HepG2 (cell line): ENCODE measurements around the gene USP14. TPM values are rescaled to one million over a fixed set of nuclear protein-coding genes. Genes with fewer than 3 reads are reported as not detected.

Experiments
- ATAC-seq: fragments of 200-7000 bp; cut with Tn5 transposase; 3 replicates; pipeline ENCODE4 v1.9.1; 2020; ENCODE audit warnings: mild to moderate bottlenecking, moderate library complexity
- BruUV-seq: library from RNA; stranded (reverse); fragments of 400-500 nt; replicated peaks from 2 replicates; lab custom pipeline; 2021; lab: Mats Ljungman, UMichigan
- CTCF ChIA-PET: fragments of 300-600 bp; formaldehyde crosslinking; extraction: SDS; loops from one replicate; lab custom pipeline; 2021; ENCODE audit warnings: low total read pairs, inconsistent platforms, low intra/inter-chr PET ratio; lab: Yijun Ruan, JAX
- POLR2A ChIA-PET: fragments of 350-600 bp; sonication (Branson Sonifier 250); formaldehyde crosslinking; loops from one replicate; lab custom pipeline; 2020; ENCODE audit warnings: antibody characterized with exemption, inconsistent platforms; lab: Yijun Ruan, JAX
- DNase-seq: peaks from one replicate; pipeline ENCODE4 v3.0.0-alpha.2; 2015; ENCODE audit warnings: low spot score
- FAIRE-seq: peaks from 3 replicates; lab custom pipeline; 2011; peaks lifted over from hg19 to GRCh38; lab: Jason Lieb, UNC
- H2AFZ ChIP-seq: one replicate; pipeline ENCODE4 v1.6.1; 2011; ENCODE audit warnings: low read length, inconsistent platforms
- H3K27ac ChIP-seq: fragments of 300-600 bp; 3 replicates; pipeline ENCODE4 v1.8.0; 2011; ENCODE audit warnings: mixed run types, mild to moderate bottlenecking, mixed read lengths, low read length, inconsistent platforms; ENCODE audit not compliant: insufficient read depth; ENCODE audit errors: extremely low read length
- H3K27me3 ChIP-seq, 2 experiments: fragments of 200-600 bp in 1 of 2; 2 replicates in 1 of 2; 3 replicates in 1 of 2; pipeline versions ENCODE4 v1.6.0 to v1.8.0; 2011; ENCODE audit warnings: low read length in 2 of 2, mild to moderate bottlenecking in 2 of 2, moderate library complexity in 2 of 2, inconsistent platforms in 1 of 2; ENCODE audit not compliant: insufficient read depth in 2 of 2, control insufficient read depth in 1 of 2
- H3K36me3 ChIP-seq, 2 experiments: fragments of 200-600 bp in 1 of 2; replicated peaks in 1 of 2; 2 replicates in 1 of 2; 3 replicates in 1 of 2; pipeline versions ENCODE4 v1.5.1 to v1.8.0; 2011; ENCODE audit warnings: low read length in 2 of 2, inconsistent platforms in 1 of 2; ENCODE audit not compliant: insufficient read depth in 2 of 2, control insufficient read depth in 1 of 2
- H3K4me1 ChIP-seq: 2 replicates; pipeline ENCODE4 v1.5.1; 2012; ENCODE audit warnings: low read length, inconsistent platforms; ENCODE audit not compliant: insufficient read depth
- H3K4me2 ChIP-seq: 2 replicates; pipeline ENCODE4 v1.6.0; 2011; ENCODE audit warnings: low read depth, low read length, inconsistent platforms
- H3K4me3 ChIP-seq, 3 experiments: fragments of 200-600 bp in 1 of 3; sonication (generic), shearing (Covaris generic) in 1 of 3; replicated peaks in 1 of 3; 2 replicates each; pipeline ENCODE4 v1.5.1; 2011 to 2016; ENCODE audit warnings: low read length in 3 of 3, inconsistent platforms in 2 of 3, low read depth in 2 of 3, mild to moderate bottlenecking in 2 of 3, control low read depth in 1 of 3, mixed read lengths in 1 of 3; ENCODE audit not compliant: insufficient read depth in 1 of 3
- H3K79me2 ChIP-seq: one replicate; pipeline ENCODE4 v1.6.1; 2011; ENCODE audit warnings: low read length, inconsistent platforms; ENCODE audit not compliant: insufficient read depth
- H3K9ac ChIP-seq: 2 replicates; pipeline ENCODE4 v1.6.0; 2011; ENCODE audit warnings: mild to moderate bottlenecking, low read depth, low read length, inconsistent platforms; ENCODE audit not compliant: insufficient read depth
- H3K9me3 ChIP-seq: 2 replicates; pipeline ENCODE4 v1.5.1; 2012; ENCODE audit warnings: mild to moderate bottlenecking, low read length
- H4K20me1 ChIP-seq: 2 replicates; pipeline ENCODE4 v1.6.0; 2011; ENCODE audit warnings: inconsistent platforms, mild to moderate bottlenecking, low read length, moderate library complexity; ENCODE audit not compliant: insufficient read depth
- ATM ChIP-seq: fragments of 450-650 bp; IDR thresholded peaks from 2 replicates; pipeline ENCODE4 v1.7.1; 2017; ENCODE audit warnings: mild to moderate bottlenecking, borderline replicate concordance
- FOSL1 ChIP-seq: sonication (generic); formaldehyde crosslinking; IDR thresholded peaks from 2 replicates; pipeline ENCODE4 v1.9.0; 2021; ENCODE audit warnings: missing genetic modification reagents, borderline replicate concordance
- GPBP1L1 ChIP-seq: sonication (generic); formaldehyde crosslinking; IDR thresholded peaks from 2 replicates; pipeline ENCODE4 v1.5.0; 2020; ENCODE audit warnings: mild to moderate bottlenecking, missing genetic modification reagents
- HNF1B ChIP-seq: sonication (generic); formaldehyde crosslinking; IDR thresholded peaks from 2 replicates; pipeline ENCODE4 v1.5.1; 2020; ENCODE audit warnings: mild to moderate bottlenecking, moderate library complexity, missing genetic modification reagents
- KDM3A ChIP-seq: IDR thresholded peaks from 2 replicates; pipeline ENCODE4 v1.6.1; 2018; ENCODE audit warnings: low read depth, missing compliant biosample characterization
- KDM5B ChIP-seq: sonication (generic); formaldehyde crosslinking; IDR thresholded peaks from 2 replicates; pipeline ENCODE4 v1.4.0; 2020; ENCODE audit warnings: missing genetic modification reagents, mild to moderate bottlenecking, borderline replicate concordance
- KDM6A ChIP-seq: IDR thresholded peaks from 2 replicates; pipeline ENCODE4 v1.6.1; 2016; ENCODE audit warnings: low read depth
- NR2C2 ChIP-seq: sonication (generic); formaldehyde crosslinking; IDR thresholded peaks from 2 replicates; pipeline ENCODE4 v1.4.0; 2020; ENCODE audit warnings: missing genetic modification reagents, mild to moderate bottlenecking, moderate library complexity, borderline replicate concordance
- RBM22 ChIP-seq: fragments of 200-400 bp; formaldehyde crosslinking; optimal IDR thresholded peaks from 2 replicates; pipeline ENCODE3; 2017; ENCODE audit warnings: mild to moderate bottlenecking, low read length, moderate library complexity
- REPIN1 ChIP-seq: sonication (generic); formaldehyde crosslinking; IDR thresholded peaks from 2 replicates; pipeline ENCODE4 v1.8.0; 2022; ENCODE audit warnings: missing genetic modification reagents, low read depth, mild to moderate bottlenecking, borderline replicate concordance
- SP1 ChIP-seq, 2 experiments: fragments of 450-650 bp in 1 of 2; sonication (generic) in 1 of 2; formaldehyde crosslinking in 1 of 2; IDR thresholded peaks; 2 replicates each; pipeline versions ENCODE4 v1.4.0 to v1.6.1; 2016 to 2020; ENCODE audit warnings: missing genetic modification reagents in 1 of 2
- TFE3 ChIP-seq: IDR thresholded peaks from 2 replicates; pipeline ENCODE4 v1.6.1; 2016
- THRA ChIP-seq: sonication (generic); formaldehyde crosslinking; IDR thresholded peaks from 2 replicates; pipeline ENCODE4 v1.4.0; 2020; ENCODE audit warnings: missing genetic modification reagents, borderline replicate concordance
- ZFP36L2 ChIP-seq: sonication (generic); formaldehyde crosslinking; IDR thresholded peaks from 2 replicates; pipeline ENCODE4 v1.4.0; 2020; ENCODE audit warnings: missing genetic modification reagents
- WGBS: methylation state at CpG from one replicate; pipeline ENCODE4 v1.1.6; 2017; ENCODE audit warnings: low lambda C conversion rate; 5-methylcytosine and 5-hydroxymethylcytosine counted together
- in situ Hi-C: cut with HindIII; loops from 2 replicates; pipeline ENCODE4 v1.10.0; 2017; ENCODE audit warnings: low pct_unique_long_range_greater_than_20kb; ENCODE audit not compliant: extremely low pct_ligation_motif_present
- intact Hi-C: fragments of 100-400 bp; cut with micrococcal nuclease; formaldehyde crosslinking; loops from one replicate; pipeline ENCODE4 v1.10.0; 2022; ENCODE audit not compliant: unreplicated experiment
- polyA plus RNA-seq, 8 experiments: library from polyadenylated mRNA; depleted of rRNA in 3 of 8; stranded (reverse) in 7 of 8; unstranded in 1 of 8; fragments of >200 nt; fragmentation: Illumina TruSeq in 4 of 8; extraction: Trizol in 4 of 8; gene quantifications; 2 replicates each; pipeline versions ENCODE4 v1.2.1 to v1.2.3, GENCODE V29; 2011 to 2016; ENCODE audit warnings: low read depth in 4 of 8, missing spikeins in 1 of 8, mixed read lengths in 1 of 8; ENCODE audit not compliant: insufficient read depth in 1 of 8
- total RNA-seq, 5 experiments: library from RNA; depleted of rRNA; stranded (reverse); fragments of >200 nt; fragmentation: Illumina TruSeq; extraction: Trizol; gene quantifications; 2 replicates each; pipeline ENCODE4 v1.2.3, GENCODE V29; 2016; ENCODE audit warnings: low read depth in 1 of 5

Gene USP14
- total and polyA plus RNA-seq, 2 of the 13 experiments (the other 11 are each of a cell fraction or from before 2014, with no cell fraction given): 14.7 to 16.6 TPM

GRCh38 chr18:210733-211132, 52.4 kb downstream of the USP14 start:
- Histone ChIP-seq H2AFZ (no peak overlapping the region), H3K79me2 (no peaks in the 10 kb centered on the region), H3K4me2 (no peak overlapping the region), H3K36me3 (peaks cover 15 to 65% of the 10 kb centered on the region in 2 experiments), H3K4me3 (no peak overlapping the region), H3K9me3 (no peaks in the 10 kb centered on the region), H3K27ac (no peak overlapping the region), H3K4me1 (no peaks in the 10 kb centered on the region), H4K20me1 (no peaks in the 10 kb centered on the region), H3K27me3 (no peaks in the 10 kb centered on the region), H3K9ac (no peak overlapping the region)
- WGBS: 93% methylated on average over 4 of the region's 4 CpGs
- FAIRE-seq: no peak
- CTCF ChIA-PET: no interaction called here
- no peak for DNase-seq
- intact Hi-C loops (no loop called here), in situ Hi-C loops (no loop called here)
- ATAC-seq: no peak
- TF ChIP-seq REPIN1 (CRISPR knock-in tag): no peak
- peak; percentile 28 for TF ChIP-seq RBM22
- no peak for TF ChIP-seq ATM
- POLR2A ChIA-PET: no interaction called here
- BruUV-seq: no TSS peak

GRCh38 chr18:211582-211981, 53.2 kb downstream of the USP14 start:
- CTCF ChIA-PET: no interaction called here
- POLR2A ChIA-PET: no interaction called here
- intact Hi-C loops: no loop called here
- H3K9ac ChIP-seq: no peak overlapping the region
- H3K79me2 ChIP-seq: no peaks in the 10 kb centered on the region
- in situ Hi-C loops: no loop called here
- H3K4me1 ChIP-seq: no peaks in the 10 kb centered on the region
- DNase-seq (no peak), ATAC-seq (no peak), FAIRE-seq (no peak)
- BruUV-seq: TSS peak; percentile 42
- no peaks in the 10 kb centered on the region for H3K9me3 ChIP-seq
- no peak overlapping the region for H3K27ac ChIP-seq
- H3K36me3 ChIP-seq: peaks cover 11 to 64% of the 10 kb centered on the region in 2 experiments
- H3K27me3 ChIP-seq: no peaks in the 10 kb centered on the region
- H3K4me3 ChIP-seq: no peak overlapping the region
- no peak overlapping the region for H2AFZ ChIP-seq
- no peaks in the 10 kb centered on the region for H4K20me1 ChIP-seq
- H3K4me2 ChIP-seq: no peak overlapping the region
- TF ChIP-seq FOSL1 (CRISPR knock-in tag) (no peak), KDM5B (CRISPR knock-in tag) (no peak), KDM6A (CRISPR knock-in tag) (no peak), SP1 (IDR thresholded peaks at IDR 0.05) (no peak), SP1 (CRISPR knock-in tag; IDR thresholded peaks at IDR 0.05) (no peak), HNF1B (CRISPR knock-in tag) (no peak), ZFP36L2 (CRISPR knock-in tag) (no peak), GPBP1L1 (no peak), NR2C2 (CRISPR knock-in tag) (no peak), TFE3 (CRISPR knock-in tag) (no peak), KDM3A (CRISPR knock-in tag) (no peak), THRA (CRISPR knock-in tag) (no peak)
